ENCODE results near the gene WDSUB1. TPM values are rescaled to one million over a fixed set of nuclear protein-coding genes. Genes with fewer than 3 reads are reported as not detected.

WDSUB1 gene
- total and polyA plus RNA-seq, 2 donors = 5.4 to 17.0 TPM

DNA sequence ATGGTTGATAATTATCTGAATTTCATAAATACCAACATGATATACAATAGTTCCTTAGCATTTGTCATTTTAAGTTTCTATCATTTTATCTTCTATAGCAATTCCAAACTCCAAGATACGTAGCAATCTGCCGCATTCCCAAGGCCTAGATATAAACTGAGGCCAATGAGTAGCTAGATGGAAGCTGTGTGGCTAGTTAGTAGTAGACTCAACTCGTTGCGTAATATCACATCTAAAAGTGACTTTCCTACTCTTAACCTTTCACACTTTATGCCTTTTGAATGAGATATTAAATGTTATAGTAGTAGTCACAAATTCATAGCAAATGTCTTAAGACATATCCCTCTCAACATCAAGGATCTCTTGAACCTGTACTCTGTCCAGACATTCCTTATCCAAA is 33.6 kb downstream of the WDSUB1 start:
- no peak overlapping the region for H3K27ac ChIP-seq (ENCODE audit: low read depth in 1 of 2, low read length in 1 of 2)
- no peak for DNase-seq (ENCODE audit: low read depth in 6 of 9, low spot score in 9 of 9)
- no peaks in the 10 kb centered on the region for H3K9me3 ChIP-seq (ENCODE audit: control insufficient read depth in 2 of 2, insufficient read depth in 1 of 2, low read length in 1 of 2)
- H3K36me3 ChIP-seq (ENCODE audit: control insufficient read depth in 2 of 2, insufficient read depth in 2 of 2, low read length in 1 of 2) = peaks cover 0 to 7% of the 10 kb centered on the region in 2 donors
- 97% methylated on average over 4 of the region's 4 CpGs for WGBS
- no peaks in the 10 kb centered on the region for H3K27me3 ChIP-seq (ENCODE audit: control insufficient read depth in 2 of 2, insufficient read depth in 1 of 2, low read length in 1 of 2)
- peaks cover 0 to 7% of the 10 kb centered on the region in 2 donors for H3K4me1 ChIP-seq (ENCODE audit: control insufficient read depth in 2 of 2, insufficient read depth in 2 of 2, low read length in 2 of 2)
- H3K4me3 ChIP-seq (ENCODE audit: low read length in 2 of 2) = no peak overlapping the region

DNA sequence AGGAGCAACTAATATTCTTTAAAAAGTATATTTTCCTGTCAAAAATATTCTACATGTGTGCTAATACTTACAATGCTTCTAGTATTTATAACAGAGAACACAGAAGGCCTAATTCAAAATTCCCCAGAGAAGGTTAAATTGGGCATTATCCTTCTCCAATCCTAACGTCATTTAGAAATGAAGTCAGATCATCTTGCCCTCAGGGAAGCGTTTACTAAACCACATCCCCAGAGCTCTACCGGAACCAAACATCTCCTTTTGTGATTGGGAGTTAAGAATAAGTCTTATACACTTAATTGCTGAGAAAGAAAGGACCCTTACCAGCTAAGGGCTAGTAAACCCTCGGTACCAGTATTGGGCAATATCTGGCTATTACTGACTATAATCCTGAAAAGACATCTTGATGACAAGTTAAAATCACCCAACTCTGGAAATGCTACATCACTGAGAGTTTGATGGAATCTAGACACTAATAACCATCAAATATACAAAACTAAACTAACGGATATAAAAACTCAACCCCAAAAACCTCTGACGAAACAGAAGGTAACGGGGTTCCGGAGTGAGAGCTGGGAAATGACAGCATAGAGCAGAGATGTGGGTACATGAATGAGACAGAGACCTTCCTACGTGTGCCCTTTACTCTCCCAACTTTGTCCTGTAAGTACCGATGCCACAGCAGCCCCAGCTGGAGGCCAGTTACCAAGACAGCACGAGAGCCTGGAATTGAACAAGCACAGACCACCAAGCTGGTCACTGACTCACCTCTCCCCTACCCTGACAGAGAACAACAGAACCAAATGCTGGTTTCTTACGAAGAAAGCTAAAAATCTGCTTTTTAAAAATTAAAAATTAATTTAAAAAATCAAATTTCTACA is 35.0 kb downstream of the WDSUB1 start:
- no peaks in the 10 kb centered on the region for H3K27me3 ChIP-seq (ENCODE audit: control insufficient read depth in 2 of 2, insufficient read depth in 1 of 2, low read length in 1 of 2)
- no peak overlapping the region for H3K27ac ChIP-seq (ENCODE audit: low read depth in 1 of 2, low read length in 1 of 2)
- DNase-seq (ENCODE audit: low read depth in 6 of 9, low spot score in 9 of 9) = no peak
- H3K4me3 ChIP-seq (ENCODE audit: low read length in 2 of 2) = no peak overlapping the region
- H3K9me3 ChIP-seq (ENCODE audit: control insufficient read depth in 2 of 2, insufficient read depth in 1 of 2, low read length in 1 of 2) = no peaks in the 10 kb centered on the region
- 90% methylated on average over 12 of the region's 12 CpGs for WGBS
- H3K36me3 ChIP-seq (ENCODE audit: control insufficient read depth in 2 of 2, insufficient read depth in 2 of 2, low read length in 1 of 2) = peaks cover 0 to 5% of the 10 kb centered on the region in 2 donors
- H3K4me1 ChIP-seq (ENCODE audit: control insufficient read depth in 2 of 2, insufficient read depth in 2 of 2, low read length in 2 of 2) = peaks cover 0 to 7% of the 10 kb centered on the region in 2 donors

DNA sequence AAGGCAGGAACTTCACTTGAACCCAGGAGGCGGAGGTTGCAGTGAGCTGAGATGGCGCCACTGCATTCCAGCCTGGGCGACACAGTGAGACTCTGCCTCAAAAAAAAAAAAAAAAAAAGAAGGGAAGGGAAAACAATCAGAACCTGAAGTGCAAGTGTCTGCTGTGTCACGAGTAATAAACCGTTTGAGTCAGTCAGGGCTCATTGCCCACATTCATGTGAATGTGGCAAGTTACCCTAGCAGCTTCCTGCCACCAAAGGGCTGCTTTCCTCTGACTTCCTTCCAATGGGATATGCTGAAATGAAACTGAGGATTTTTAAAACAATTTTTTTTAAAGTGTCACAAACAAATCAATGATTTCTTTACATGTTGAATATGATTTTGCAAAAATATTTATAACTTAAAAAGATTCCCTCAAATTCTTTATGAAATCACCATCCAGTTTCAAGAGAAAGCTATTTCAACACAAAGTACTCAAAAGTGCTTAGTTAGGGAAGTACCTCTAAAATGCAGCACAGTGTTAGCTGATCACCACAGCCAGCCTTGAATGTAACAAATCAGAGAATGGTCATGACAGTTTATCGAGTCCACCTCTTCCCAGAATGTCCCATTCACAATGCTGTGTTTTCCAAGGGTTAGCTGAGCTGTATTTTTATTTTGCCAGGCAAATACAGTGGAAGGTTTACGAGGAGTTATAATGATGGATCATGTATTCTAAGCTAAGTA is 36.4 kb downstream of the WDSUB1 start:
- H3K4me3 ChIP-seq (ENCODE audit: low read length in 2 of 2) = no peak overlapping the region
- no peak overlapping the region for H3K27ac ChIP-seq (ENCODE audit: low read depth in 1 of 2, low read length in 1 of 2)
- peaks cover 0 to 3% of the 10 kb centered on the region in 2 donors for H3K36me3 ChIP-seq (ENCODE audit: control insufficient read depth in 2 of 2, insufficient read depth in 2 of 2, low read length in 1 of 2)
- no peaks in the 10 kb centered on the region for H3K27me3 ChIP-seq (ENCODE audit: control insufficient read depth in 2 of 2, insufficient read depth in 1 of 2, low read length in 1 of 2)
- H3K9me3 ChIP-seq (ENCODE audit: control insufficient read depth in 2 of 2, insufficient read depth in 1 of 2, low read length in 1 of 2) = no peaks in the 10 kb centered on the region
- 42% methylated on average over 7 of the region's 7 CpGs for WGBS
- DNase-seq (ENCODE audit: low read depth in 6 of 9, low spot score in 9 of 9) = peak in 4 of 9 donors; percentile 6 to 47 (median 14)
- H3K4me1 ChIP-seq (ENCODE audit: control insufficient read depth in 2 of 2, insufficient read depth in 2 of 2, low read length in 2 of 2) = peaks cover 0 to 7% of the 10 kb centered on the region in 2 donors

DNA sequence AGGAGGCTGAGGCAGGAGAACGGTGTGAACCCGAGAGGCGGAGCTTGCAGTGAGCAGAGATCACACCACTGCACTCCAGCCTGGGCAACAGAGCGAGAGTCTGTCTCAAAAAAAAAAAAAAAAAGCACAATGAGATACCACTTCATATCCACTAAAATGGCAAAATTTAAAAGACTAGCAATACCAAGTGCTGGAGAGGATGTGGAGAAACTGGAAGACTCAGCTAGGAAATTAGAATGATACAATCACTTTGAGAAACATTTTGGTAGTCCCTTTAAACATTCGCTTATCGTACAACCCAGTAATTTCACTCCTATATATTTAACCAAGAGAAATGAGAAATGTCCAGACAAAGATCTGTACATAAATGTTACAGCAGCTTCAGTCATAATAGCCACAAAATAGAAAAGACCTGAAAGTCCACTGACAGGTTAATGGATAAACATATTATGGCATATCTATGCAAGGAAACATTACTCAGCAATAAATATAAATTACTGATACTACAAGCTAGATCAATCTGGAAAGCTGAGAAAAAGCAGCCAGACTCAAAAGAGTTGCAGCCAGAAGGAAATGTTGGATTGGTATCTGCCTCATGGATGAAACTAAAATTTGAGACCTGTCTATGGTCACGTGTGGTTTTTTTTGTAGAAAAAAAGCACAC is 40.0 kb downstream of the WDSUB1 start:
- Histone ChIP-seq H3K4me1 (ENCODE audit: control insufficient read depth in 2 of 2, insufficient read depth in 2 of 2, low read length in 2 of 2) (peaks cover 0 to 7% of the 10 kb centered on the region in 2 donors), H3K27ac (ENCODE audit: low read depth in 1 of 2, low read length in 1 of 2) (no peak overlapping the region), H3K9me3 (ENCODE audit: control insufficient read depth in 2 of 2, insufficient read depth in 1 of 2, low read length in 1 of 2) (no peaks in the 10 kb centered on the region), H3K4me3 (ENCODE audit: low read length in 2 of 2) (no peak overlapping the region), H3K36me3 (ENCODE audit: control insufficient read depth in 2 of 2, insufficient read depth in 2 of 2, low read length in 1 of 2) (no peaks in the 10 kb centered on the region), H3K27me3 (ENCODE audit: control insufficient read depth in 2 of 2, insufficient read depth in 1 of 2, low read length in 1 of 2) (no peaks in the 10 kb centered on the region)
- no peak for DNase-seq (ENCODE audit: low read depth in 6 of 9, low spot score in 9 of 9)
- 96% methylated on average over 7 of the region's 7 CpGs for WGBS

DNA sequence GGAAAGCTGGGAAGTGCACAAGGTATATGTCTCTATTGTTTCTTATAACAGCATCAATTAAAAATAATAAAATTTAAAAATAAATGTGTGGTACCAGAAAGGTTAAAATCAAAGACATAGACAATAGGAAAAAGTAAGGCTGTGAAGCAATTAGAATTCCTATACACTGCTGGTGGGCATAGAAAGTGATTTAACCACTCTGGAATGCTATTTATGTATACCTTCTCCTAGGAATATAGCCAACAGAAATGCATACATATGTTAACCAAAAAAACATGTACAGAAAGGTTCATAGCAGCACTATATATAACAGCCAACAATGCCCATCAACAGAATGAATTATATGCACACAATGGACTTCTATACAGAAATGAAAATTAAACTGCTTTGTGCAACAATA is 43.0 kb downstream of the WDSUB1 start:
- H3K4me1 ChIP-seq (ENCODE audit: control insufficient read depth in 2 of 2, insufficient read depth in 2 of 2, low read length in 2 of 2) = no peaks in the 10 kb centered on the region
- H3K9me3 ChIP-seq (ENCODE audit: control insufficient read depth in 2 of 2, insufficient read depth in 1 of 2, low read length in 1 of 2) = no peaks in the 10 kb centered on the region
- no peak overlapping the region for H3K27ac ChIP-seq (ENCODE audit: low read depth in 1 of 2, low read length in 1 of 2)
- no peak overlapping the region for H3K4me3 ChIP-seq (ENCODE audit: low read length in 2 of 2)
- peaks cover 3 to 6% of the 10 kb centered on the region in 2 donors for H3K36me3 ChIP-seq (ENCODE audit: control insufficient read depth in 2 of 2, insufficient read depth in 2 of 2, low read length in 1 of 2)
- no peaks in the 10 kb centered on the region for H3K27me3 ChIP-seq (ENCODE audit: control insufficient read depth in 2 of 2, insufficient read depth in 1 of 2, low read length in 1 of 2)
- DNase-seq (ENCODE audit: low read depth in 6 of 9, low spot score in 9 of 9) = no peak

DNA sequence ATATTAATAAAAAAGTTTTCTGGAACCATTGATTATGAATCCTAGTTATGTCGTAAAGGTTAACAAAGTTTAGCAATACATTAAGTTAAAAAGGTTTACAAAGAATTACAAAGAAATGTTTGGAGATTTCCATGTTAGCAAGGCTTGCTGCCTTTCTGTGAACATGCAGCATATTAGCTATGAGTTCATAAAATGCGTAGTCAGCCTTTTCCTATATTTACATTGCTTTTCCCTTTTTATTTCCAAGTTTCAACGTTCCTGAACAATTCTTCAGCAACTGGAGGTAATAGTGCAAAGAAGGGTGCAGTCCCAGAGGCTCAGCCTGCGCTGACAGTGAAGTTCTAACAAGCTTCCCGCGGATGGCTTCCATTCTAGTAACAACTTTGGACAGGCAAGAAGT is 51.6 kb downstream of the WDSUB1 start:
- peaks cover 10 to 14% of the 10 kb centered on the region in 2 donors for H3K36me3 ChIP-seq (ENCODE audit: control insufficient read depth in 2 of 2, insufficient read depth in 2 of 2, low read length in 1 of 2)
- 97% methylated on average over 6 of the region's 6 CpGs for WGBS
- H3K27ac ChIP-seq (ENCODE audit: low read depth in 1 of 2, low read length in 1 of 2) = no peak overlapping the region
- H3K9me3 ChIP-seq (ENCODE audit: control insufficient read depth in 2 of 2, insufficient read depth in 1 of 2, low read length in 1 of 2) = no peaks in the 10 kb centered on the region
- no peak for DNase-seq (ENCODE audit: low read depth in 6 of 9, low spot score in 9 of 9)
- no peak overlapping the region for H3K4me3 ChIP-seq (ENCODE audit: low read length in 2 of 2)
- no peaks in the 10 kb centered on the region for H3K4me1 ChIP-seq (ENCODE audit: control insufficient read depth in 2 of 2, insufficient read depth in 2 of 2, low read length in 2 of 2)
- H3K27me3 ChIP-seq (ENCODE audit: control insufficient read depth in 2 of 2, insufficient read depth in 1 of 2, low read length in 1 of 2) = no peaks in the 10 kb centered on the region

DNA sequence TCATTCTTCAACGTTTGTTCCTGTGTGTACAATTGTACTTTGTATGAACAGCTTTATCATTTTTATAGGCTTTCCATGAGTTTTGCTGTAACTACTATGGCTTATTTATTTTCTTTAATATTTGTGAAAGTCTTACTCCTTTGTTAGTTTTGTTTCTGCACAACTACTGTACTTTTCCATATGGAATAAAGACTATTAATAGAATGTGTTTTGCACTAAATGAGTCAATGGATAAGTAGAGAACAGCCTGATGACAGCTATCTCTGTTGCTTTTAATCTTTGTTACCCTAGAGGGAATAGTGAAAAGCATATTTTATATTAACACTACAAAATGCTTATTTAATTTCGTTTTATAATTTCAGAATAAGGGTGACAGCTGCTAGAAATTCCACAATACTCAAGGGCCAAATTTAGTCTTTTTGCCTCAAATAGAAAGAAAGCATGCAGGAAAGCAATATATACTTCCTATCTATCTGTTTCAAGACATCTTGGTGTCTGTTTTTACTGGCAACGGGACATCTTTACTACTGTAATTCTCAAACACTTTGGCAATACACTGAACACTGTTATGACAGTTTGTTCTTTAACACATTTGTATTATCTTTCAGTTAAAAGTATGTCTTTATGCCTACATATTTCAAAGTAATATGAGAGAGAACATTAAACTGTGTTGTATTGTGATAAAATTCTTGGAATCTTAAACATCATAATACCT is 53.9 kb downstream of the WDSUB1 start:
- Histone ChIP-seq H3K4me3 (ENCODE audit: low read length in 2 of 2) (no peak overlapping the region), H3K27me3 (ENCODE audit: control insufficient read depth in 2 of 2, insufficient read depth in 1 of 2, low read length in 1 of 2) (no peaks in the 10 kb centered on the region), H3K36me3 (ENCODE audit: control insufficient read depth in 2 of 2, insufficient read depth in 2 of 2, low read length in 1 of 2) (peaks cover 18 to 24% of the 10 kb centered on the region in 2 donors), H3K4me1 (ENCODE audit: control insufficient read depth in 2 of 2, insufficient read depth in 2 of 2, low read length in 2 of 2) (no peaks in the 10 kb centered on the region), H3K27ac (ENCODE audit: low read depth in 1 of 2, low read length in 1 of 2) (no peak overlapping the region), H3K9me3 (ENCODE audit: control insufficient read depth in 2 of 2, insufficient read depth in 1 of 2, low read length in 1 of 2) (no peaks in the 10 kb centered on the region)
- 86% methylated on average over 3 of the region's 3 CpGs for WGBS
- DNase-seq (ENCODE audit: low read depth in 6 of 9, low spot score in 9 of 9) = no peak

DNA sequence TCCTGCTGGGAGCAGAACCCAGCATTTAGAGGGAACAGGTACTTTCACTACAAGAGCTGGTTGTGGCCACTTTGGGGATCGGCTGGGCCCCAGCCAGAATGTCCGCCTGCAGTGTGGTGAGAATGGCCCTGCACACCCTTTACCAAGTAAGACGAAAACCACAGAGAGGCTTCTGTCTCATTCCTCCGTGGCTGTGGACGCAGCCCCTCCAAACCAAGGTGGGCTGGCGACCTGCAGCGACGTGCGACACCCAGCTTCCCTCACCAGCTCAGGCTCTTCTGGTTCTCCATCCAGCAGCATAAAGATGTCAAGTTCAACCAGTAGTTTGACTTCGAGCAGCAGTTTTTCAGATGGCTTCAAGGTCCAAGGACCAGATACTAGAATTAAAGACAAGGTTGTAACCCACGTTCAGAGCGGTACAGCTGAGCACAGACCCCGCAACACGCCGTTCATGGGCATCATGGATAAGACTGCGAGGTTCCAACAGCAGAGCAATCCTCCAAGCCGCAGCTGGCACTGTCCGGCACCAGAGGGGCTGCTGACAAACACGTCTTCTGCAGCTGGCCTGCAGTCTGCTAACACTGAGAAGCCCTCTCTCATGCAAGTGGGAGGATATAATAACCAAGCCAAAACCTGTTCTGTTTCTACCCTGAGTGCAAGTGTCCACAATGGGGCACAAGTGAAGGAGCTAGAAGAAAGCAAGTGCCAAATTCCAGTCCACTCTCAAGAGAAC is 56.2 kb downstream of the WDSUB1 start:
- Histone ChIP-seq H3K27ac (ENCODE audit: low read depth in 1 of 2, low read length in 1 of 2) (no peak overlapping the region), H3K4me3 (ENCODE audit: low read length in 2 of 2) (no peak overlapping the region), H3K9me3 (ENCODE audit: control insufficient read depth in 2 of 2, insufficient read depth in 1 of 2, low read length in 1 of 2) (no peaks in the 10 kb centered on the region), H3K4me1 (ENCODE audit: control insufficient read depth in 2 of 2, insufficient read depth in 2 of 2, low read length in 2 of 2) (no peaks in the 10 kb centered on the region), H3K36me3 (ENCODE audit: control insufficient read depth in 2 of 2, insufficient read depth in 2 of 2, low read length in 1 of 2) (peaks cover 18 to 22% of the 10 kb centered on the region in 2 donors), H3K27me3 (ENCODE audit: control insufficient read depth in 2 of 2, insufficient read depth in 1 of 2, low read length in 1 of 2) (no peaks in the 10 kb centered on the region)
- 97% methylated on average over 19 of the region's 19 CpGs for WGBS
- no peak for DNase-seq (ENCODE audit: low read depth in 6 of 9, low spot score in 9 of 9)

Data from thymus (tissue), 11 donors.